Fibroblast of lung (primary cell): ENCODE results near the gene ACO2. TPM values are rescaled to one million over a fixed set of nuclear protein-coding genes. Genes with fewer than 3 reads are reported as not detected.

Experiments
- DNase-seq, 2 donors: peaks; one replicate each; pipeline versions ENCODE4 v3.0.0 to v3.0.0-alpha.2; 2010; ENCODE audit warnings: low read depth in 2 of 2
- H2AFZ ChIP-seq: 2 replicates; pipeline ENCODE4 v1.5.1; 2012; ENCODE audit warnings: low read length, control low read depth, inconsistent platforms
- H3K27ac ChIP-seq: 2 replicates; pipeline ENCODE4 v1.5.1; 2011; ENCODE audit warnings: low read length, control low read depth; ENCODE audit not compliant: insufficient read depth
- H3K27me3 ChIP-seq: 2 replicates; pipeline ENCODE4 v1.5.1; 2011; ENCODE audit warnings: mild to moderate bottlenecking, low read length; ENCODE audit not compliant: control insufficient read depth, insufficient read depth
- H3K36me3 ChIP-seq: 2 replicates; pipeline ENCODE4 v1.5.1; 2011; ENCODE audit warnings: low read length; ENCODE audit not compliant: control insufficient read depth, insufficient read depth
- H3K4me1 ChIP-seq: 2 replicates; pipeline ENCODE4 v1.5.1; 2011; ENCODE audit warnings: low read length; ENCODE audit not compliant: control insufficient read depth, insufficient read depth; ENCODE audit errors: extremely low read depth
- H3K4me2 ChIP-seq: 2 replicates; pipeline ENCODE4 v1.5.1; 2011; ENCODE audit warnings: low read length, control low read depth; ENCODE audit not compliant: insufficient read depth; ENCODE audit errors: extremely low read depth
- H3K4me3 ChIP-seq, 4 experiments: fragments of 200-600 bp in 1 of 4; sonication (generic) in 1 of 4; replicated peaks in 1 of 4; 2 replicates each; pipeline ENCODE4 v1.5.1; 2011 to 2016; ENCODE audit warnings: low read length in 4 of 4, low read depth in 3 of 4, mild to moderate bottlenecking in 3 of 4, control low read depth in 2 of 4, inconsistent platforms in 1 of 4, mixed read lengths in 1 of 4; ENCODE audit not compliant: insufficient read depth in 1 of 4; ENCODE audit errors: control extremely low read depth in 1 of 4
- H3K79me2 ChIP-seq: 2 replicates; pipeline ENCODE4 v1.5.1; 2012; ENCODE audit warnings: mild to moderate bottlenecking, low read length, inconsistent platforms; ENCODE audit not compliant: control insufficient read depth, insufficient read depth
- H3K9ac ChIP-seq: 2 replicates; pipeline ENCODE4 v1.5.1; 2011; ENCODE audit warnings: mild to moderate bottlenecking, low read length, control low read depth; ENCODE audit not compliant: insufficient read depth
- H3K9me3 ChIP-seq: 2 replicates; pipeline ENCODE4 v1.5.1; 2012; ENCODE audit warnings: low read depth, low read length; ENCODE audit not compliant: control insufficient read depth, insufficient read depth
- H4K20me1 ChIP-seq: 2 replicates; pipeline ENCODE4 v1.5.1; 2011; ENCODE audit warnings: low read length; ENCODE audit not compliant: control insufficient read depth, insufficient read depth; ENCODE audit errors: extremely low read depth
- CTCF ChIP-seq, 2 donors: IDR thresholded peaks in 1 of 2; conservative IDR thresholded peaks in 1 of 2; 1 replicate in 1 of 2; 2 replicates in 1 of 2; pipeline ENCODE4 v1.5.1; 2011 to 2012; ENCODE audit warnings: low read length in 2 of 2, control low read depth in 1 of 2, inconsistent platforms in 1 of 2, low read depth in 1 of 2, mild to moderate bottlenecking in 1 of 2
- EZH2 ChIP-seq: IDR thresholded peaks from 2 replicates; pipeline ENCODE4 v1.5.1; 2012; ENCODE audit warnings: low read length, control low read depth, mild to moderate bottlenecking; ENCODE audit errors: missing control alignments
- polyA plus RNA-seq, 2 donors: library from polyadenylated mRNA; depleted of rRNA in 1 of 2; stranded (reverse) in 1 of 2; unstranded in 1 of 2; fragments of >200 nt; gene quantifications; 2 replicates each; pipeline ENCODE4 v1.2.1, GENCODE V29; 2011 to 2012; ENCODE audit warnings: missing spikeins in 1 of 2
- total RNA-seq: library from RNA; depleted of rRNA; stranded (reverse); fragments of >200 nt; gene quantifications from 2 replicates; pipeline ENCODE4 v1.2.1, GENCODE V29; 2014

Gene ACO2
- total and polyA plus RNA-seq, 2 donors (not counting 1 experiment from before 2014, with no cell fraction given) = 37.6 to 80.3 TPM

- TF ChIP-seq CTCF (conservative IDR thresholded peaks at IDR 0.05 in 1 of 2, IDR thresholded peaks at IDR 0.05 in 1 of 2; ENCODE audit: low read depth in 1 of 2, low read length in 2 of 2) (no peak), EZH2 (no peak)
- H3K9ac ChIP-seq = no peak overlapping the region
- H3K27ac ChIP-seq = no peak overlapping the region
- H3K79me2 ChIP-seq = no peaks in the 10 kb centered on the region
- H3K4me2 ChIP-seq = no peak overlapping the region
- peaks cover 10% of the 10 kb centered on the region for H3K4me1 ChIP-seq
- H4K20me1 ChIP-seq = no peaks in the 10 kb centered on the region
- DNase-seq = no peak
- H2AFZ ChIP-seq = no peak overlapping the region
- H3K9me3 ChIP-seq = no peaks in the 10 kb centered on the region
- no peaks in the 10 kb centered on the region for H3K27me3 ChIP-seq
- no peak overlapping the region for H3K4me3 ChIP-seq
- H3K36me3 ChIP-seq = peaks cover 28% of the 10 kb centered on the region
Measured at GRCh38 chr22:41578114-41578513, 109.2 kb downstream of the ACO2 start.

Other genes starting within 250 kb of the ACO2 start
- gene CHADL, start 228.2 kb upstream of the ACO2 start, total RNA-seq = 2.1 and 3.1 TPM in 2 replicates
- gene CHADL, start 228.2 kb upstream of the ACO2 start, polyA plus RNA-seq = 0.10 and 0.14 TPM in 2 replicates
- gene RANGAP1, start 182.9 kb upstream of the ACO2 start, total RNA-seq = 28.0 and 59.9 TPM in 2 replicates
- gene RANGAP1, start 182.9 kb upstream of the ACO2 start, polyA plus RNA-seq = 37.2 and 105 TPM in 2 replicates
- gene ZC3H7B, start 167.6 kb upstream of the ACO2 start, total RNA-seq = 39.3 and 64.4 TPM in 2 replicates
- 30.6 and 42.1 TPM in 2 replicates for gene ZC3H7B, start 167.6 kb upstream of the ACO2 start, polyA plus RNA-seq
- 14.9 and 22.5 TPM in 2 replicates for gene TEF, start 87.2 kb upstream of the ACO2 start, total RNA-seq
- 8.2 and 9.0 TPM in 2 replicates for gene TEF, start 87.2 kb upstream of the ACO2 start, polyA plus RNA-seq
- gene TOB2, start 22.3 kb upstream of the ACO2 start, total RNA-seq = 19.5 and 20.6 TPM in 2 replicates
- 19.5 and 20.9 TPM in 2 replicates for gene TOB2, start 22.3 kb upstream of the ACO2 start, polyA plus RNA-seq
- 63.3 and 64.2 TPM in 2 replicates for gene PHF5A, start 425 bp upstream of the ACO2 start, total RNA-seq
- 61.5 and 82.7 TPM in 2 replicates for gene PHF5A, start 425 bp upstream of the ACO2 start, polyA plus RNA-seq
- 15.4 and 19.7 TPM in 2 replicates for gene POLR3H, start 75.4 kb downstream of the ACO2 start, total RNA-seq
- gene POLR3H, start 75.4 kb downstream of the ACO2 start, polyA plus RNA-seq = 42.6 and 62.5 TPM in 2 replicates
- gene CSDC2, start 91.9 kb downstream of the ACO2 start, total RNA-seq = 8.2 and 15.2 TPM in 2 replicates
- gene CSDC2, start 91.9 kb downstream of the ACO2 start, polyA plus RNA-seq = 3.3 and 11.2 TPM in 2 replicates
- gene PMM1, start 120.7 kb downstream of the ACO2 start, total RNA-seq = 26.2 and 32.4 TPM in 2 replicates
- 73.0 and 110 TPM in 2 replicates for gene PMM1, start 120.7 kb downstream of the ACO2 start, polyA plus RNA-seq
- 8.0 and 11.9 TPM in 2 replicates for gene DESI1, start 151.9 kb downstream of the ACO2 start, total RNA-seq
- gene DESI1, start 151.9 kb downstream of the ACO2 start, polyA plus RNA-seq = 22.4 and 22.6 TPM in 2 replicates
- 268 and 282 TPM in 2 replicates for gene XRCC6, start 152.2 kb downstream of the ACO2 start, total RNA-seq
- gene XRCC6, start 152.2 kb downstream of the ACO2 start, polyA plus RNA-seq = 183 and 280 TPM in 2 replicates
- gene SNU13, start 219.8 kb downstream of the ACO2 start, total RNA-seq = 61.6 and 67.5 TPM in 2 replicates
- 164 and 230 TPM in 2 replicates for gene SNU13, start 219.8 kb downstream of the ACO2 start, polyA plus RNA-seq
- gene MEI1, start 230.4 kb downstream of the ACO2 start, total RNA-seq = 0.26 and 0.33 TPM in 2 replicates
- 0.75 and 4.3 TPM in 2 replicates for gene MEI1, start 230.4 kb downstream of the ACO2 start, polyA plus RNA-seq